Body of pancreas (tissue), 4 donors: ENCODE data around the gene E4F1.

Experiments used
- POLR2A ChIP-seq, 3 donors: fragments of 450-650 bp; IDR thresholded peaks; one replicate each; pipeline ENCODE4 v1.6.1; 2016; ENCODE audit warnings: antibody characterized with exemption in 3 of 3, mild to moderate bottlenecking in 2 of 3
- TF ChIP-seq, protein P1 (sequence below), 7 experiments: fragments of 450-650 bp in 4 of 7; fragments of 200-600 bp in 3 of 7; sonication (generic) in 3 of 7; IDR thresholded peaks; one replicate each; pipeline ENCODE4 v1.5.1; 2016 to 2019; ENCODE audit warnings: antibody characterized with exemption in 7 of 7

GRCh38 chr16:2175454-2175853, 47.9 kb upstream of the E4F1 start:
- TF ChIP-seq, protein P1, sequence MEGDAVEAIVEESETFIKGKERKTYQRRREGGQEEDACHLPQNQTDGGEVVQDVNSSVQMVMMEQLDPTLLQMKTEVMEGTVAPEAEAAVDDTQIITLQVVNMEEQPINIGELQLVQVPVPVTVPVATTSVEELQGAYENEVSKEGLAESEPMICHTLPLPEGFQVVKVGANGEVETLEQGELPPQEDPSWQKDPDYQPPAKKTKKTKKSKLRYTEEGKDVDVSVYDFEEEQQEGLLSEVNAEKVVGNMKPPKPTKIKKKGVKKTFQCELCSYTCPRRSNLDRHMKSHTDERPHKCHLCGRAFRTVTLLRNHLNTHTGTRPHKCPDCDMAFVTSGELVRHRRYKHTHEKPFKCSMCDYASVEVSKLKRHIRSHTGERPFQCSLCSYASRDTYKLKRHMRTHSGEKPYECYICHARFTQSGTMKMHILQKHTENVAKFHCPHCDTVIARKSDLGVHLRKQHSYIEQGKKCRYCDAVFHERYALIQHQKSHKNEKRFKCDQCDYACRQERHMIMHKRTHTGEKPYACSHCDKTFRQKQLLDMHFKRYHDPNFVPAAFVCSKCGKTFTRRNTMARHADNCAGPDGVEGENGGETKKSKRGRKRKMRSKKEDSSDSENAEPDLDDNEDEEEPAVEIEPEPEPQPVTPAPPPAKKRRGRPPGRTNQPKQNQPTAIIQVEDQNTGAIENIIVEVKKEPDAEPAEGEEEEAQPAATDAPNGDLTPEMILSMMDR (IDR thresholded peaks at IDR 0.05), result no peak
- no peak for TF ChIP-seq POLR2A (IDR thresholded peaks at IDR 0.05)
